ENCODE measurements around the gene LHX3. TPM values are rescaled to one million over a fixed set of nuclear protein-coding genes. Genes with fewer than 3 reads are reported as not detected.

The LHX3 gene
- total RNA-seq, 1 experiment from 2014 or later = 0.11 TPM

DNA sequence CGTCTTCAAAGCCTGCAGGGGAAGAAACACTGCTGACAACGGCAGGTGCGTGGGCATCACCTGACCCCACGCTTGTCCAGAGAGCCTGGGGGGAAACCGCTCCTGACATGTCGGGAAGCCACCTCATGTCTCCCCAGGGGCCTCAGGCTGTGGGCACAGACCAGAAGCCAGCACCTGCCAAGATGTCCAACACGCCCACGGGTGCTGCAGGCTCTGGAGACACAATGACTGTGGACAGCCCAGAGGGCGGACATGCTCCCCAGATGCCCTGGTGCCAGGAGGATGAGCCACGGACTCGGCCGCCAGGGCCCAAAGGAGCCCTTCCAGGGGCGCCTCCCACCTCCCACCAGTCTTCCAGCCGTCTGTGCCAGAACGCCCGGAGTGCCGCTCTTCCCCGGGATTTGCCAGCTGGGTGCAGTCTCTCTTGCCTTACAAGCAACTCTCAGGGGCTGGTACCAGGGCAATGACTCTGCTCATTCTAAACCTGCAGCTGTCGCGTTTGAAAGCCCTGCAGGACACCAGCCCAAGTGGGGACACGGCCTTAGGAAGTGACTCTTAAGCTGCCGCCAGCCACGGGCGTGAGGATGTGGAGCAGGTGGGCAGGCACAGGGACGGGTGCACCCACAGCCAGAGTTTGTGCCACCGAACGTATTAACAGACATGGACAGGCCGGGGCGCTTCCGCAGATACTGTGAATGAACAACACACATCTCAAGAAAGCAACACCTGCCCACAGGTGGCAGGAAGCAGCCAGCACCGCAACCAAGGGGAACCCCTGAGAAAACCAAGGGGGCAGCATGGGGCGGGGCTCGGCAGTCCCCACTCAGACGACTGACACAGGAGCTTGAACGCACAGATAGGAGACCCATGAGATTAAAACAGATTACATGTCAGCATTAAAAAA is 6.8 kb upstream of the LHX3 start:
- Histone ChIP-seq H3K36me3 (ENCODE audit: insufficient read depth, low read length, poor library complexity, severe bottlenecking) (peaks cover 37% of the 10 kb centered on the region), H3K4me1 (ENCODE audit: insufficient read depth, low read length, poor library complexity, severe bottlenecking) (no peaks in the 10 kb centered on the region), H3K4me3 (ENCODE audit: low read depth, low read length, poor library complexity, severe bottlenecking) (no peak overlapping the region), H3K9me3 (ENCODE audit: low read depth, low read length, poor library complexity, severe bottlenecking) (no peaks in the 10 kb centered on the region), H3K27me3 (replicated peaks; ENCODE audit: insufficient read depth, low read depth, low read length, poor library complexity) (no peaks in the 10 kb centered on the region), H3K27ac (ENCODE audit: low read depth, low read length, poor library complexity, severe bottlenecking) (no peak overlapping the region)
- ChIA-PET CTCF (no interaction called here), POLR2A (ENCODE audit: low non-redundant PET) (interaction anchor here (0.7 kb wide), 1 partner anchor 13 kb away, joined by 3 read pairs; no protein-coding TSS in a partner anchor)
- TF ChIP-seq, protein P1, sequence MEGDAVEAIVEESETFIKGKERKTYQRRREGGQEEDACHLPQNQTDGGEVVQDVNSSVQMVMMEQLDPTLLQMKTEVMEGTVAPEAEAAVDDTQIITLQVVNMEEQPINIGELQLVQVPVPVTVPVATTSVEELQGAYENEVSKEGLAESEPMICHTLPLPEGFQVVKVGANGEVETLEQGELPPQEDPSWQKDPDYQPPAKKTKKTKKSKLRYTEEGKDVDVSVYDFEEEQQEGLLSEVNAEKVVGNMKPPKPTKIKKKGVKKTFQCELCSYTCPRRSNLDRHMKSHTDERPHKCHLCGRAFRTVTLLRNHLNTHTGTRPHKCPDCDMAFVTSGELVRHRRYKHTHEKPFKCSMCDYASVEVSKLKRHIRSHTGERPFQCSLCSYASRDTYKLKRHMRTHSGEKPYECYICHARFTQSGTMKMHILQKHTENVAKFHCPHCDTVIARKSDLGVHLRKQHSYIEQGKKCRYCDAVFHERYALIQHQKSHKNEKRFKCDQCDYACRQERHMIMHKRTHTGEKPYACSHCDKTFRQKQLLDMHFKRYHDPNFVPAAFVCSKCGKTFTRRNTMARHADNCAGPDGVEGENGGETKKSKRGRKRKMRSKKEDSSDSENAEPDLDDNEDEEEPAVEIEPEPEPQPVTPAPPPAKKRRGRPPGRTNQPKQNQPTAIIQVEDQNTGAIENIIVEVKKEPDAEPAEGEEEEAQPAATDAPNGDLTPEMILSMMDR (conservative IDR thresholded peaks at IDR 0.05; ENCODE audit: low read depth, low read length) = no peak
- TF ChIP-seq EZH2 (IDR thresholded peaks at IDR 0.05; ENCODE audit: borderline replicate concordance, low read depth, low read length, poor library complexity, severe bottlenecking) = no peak
- intact Hi-C loops (cut with micrococcal nuclease; ENCODE audit: unreplicated experiment) = no loop called here
- no peak for DNase-seq (ENCODE audit: low spot score)
- no TSS peak for BruUV-seq (replicated peaks)

DNA sequence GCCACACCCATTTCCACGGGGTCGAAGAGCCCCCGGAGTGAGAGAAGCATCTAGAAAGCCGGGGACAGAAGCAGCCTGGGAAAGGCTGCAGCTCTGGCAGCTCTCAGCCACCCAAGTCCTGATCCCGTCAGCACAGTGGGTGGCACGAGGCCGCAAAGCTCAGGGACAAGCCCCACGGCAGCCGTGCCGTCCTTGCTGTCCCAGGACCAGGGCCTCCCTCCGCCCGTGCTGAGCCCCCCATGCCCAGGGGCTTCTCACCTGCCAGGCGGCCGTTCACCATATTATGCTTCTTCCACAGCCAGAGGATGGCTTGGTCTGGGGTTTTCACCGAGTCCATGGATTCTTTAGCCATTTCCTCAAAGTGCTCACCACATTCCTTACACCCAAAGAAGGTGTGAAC is 6.1 kb upstream of the LHX3 start:
- DNase-seq (ENCODE audit: low spot score) = no peak
- Histone ChIP-seq H3K9me3 (ENCODE audit: low read depth, low read length, poor library complexity, severe bottlenecking) (no peaks in the 10 kb centered on the region), H3K27ac (ENCODE audit: low read depth, low read length, poor library complexity, severe bottlenecking) (no peak overlapping the region), H3K4me3 (ENCODE audit: low read depth, low read length, poor library complexity, severe bottlenecking) (no peak overlapping the region), H3K36me3 (ENCODE audit: insufficient read depth, low read length, poor library complexity, severe bottlenecking) (peaks cover 32% of the 10 kb centered on the region), H3K27me3 (replicated peaks; ENCODE audit: insufficient read depth, low read depth, low read length, poor library complexity) (no peaks in the 10 kb centered on the region), H3K4me1 (ENCODE audit: insufficient read depth, low read length, poor library complexity, severe bottlenecking) (no peaks in the 10 kb centered on the region)
- intact Hi-C loops (cut with micrococcal nuclease; ENCODE audit: unreplicated experiment) = no loop called here
- TF ChIP-seq, protein P1 (conservative IDR thresholded peaks at IDR 0.05; ENCODE audit: low read depth, low read length) = no peak
- TF ChIP-seq EZH2 (IDR thresholded peaks at IDR 0.05; ENCODE audit: borderline replicate concordance, low read depth, low read length, poor library complexity, severe bottlenecking) = no peak
- no TSS peak for BruUV-seq (replicated peaks)
- ChIA-PET POLR2A (ENCODE audit: low non-redundant PET) (no interaction called here), CTCF (no interaction called here)

DNA sequence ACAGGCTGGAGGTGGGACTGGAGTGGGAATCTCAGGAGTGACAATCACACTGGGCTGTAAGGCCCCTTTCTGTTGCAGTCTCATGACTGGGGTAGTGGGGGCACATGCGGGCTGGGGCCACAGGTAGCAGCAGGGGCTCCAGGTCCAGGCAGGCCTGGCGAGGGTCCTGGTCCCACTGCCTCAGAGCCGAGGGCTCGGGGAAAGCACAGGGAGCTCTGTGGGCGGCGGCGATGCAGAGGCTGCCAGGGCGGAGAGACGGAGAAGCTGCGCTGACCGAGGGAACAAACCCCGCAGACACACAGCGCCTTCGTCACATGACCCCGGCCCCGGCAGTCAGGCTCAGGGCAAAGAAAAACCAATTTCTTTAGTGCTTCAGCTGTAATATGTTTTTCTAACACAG is 5.3 kb upstream of the LHX3 start:
- peaks cover 25% of the 10 kb centered on the region for H3K36me3 ChIP-seq (ENCODE audit: insufficient read depth, low read length, poor library complexity, severe bottlenecking)
- H3K4me1 ChIP-seq (ENCODE audit: insufficient read depth, low read length, poor library complexity, severe bottlenecking) = no peaks in the 10 kb centered on the region
- no peaks in the 10 kb centered on the region for H3K27me3 ChIP-seq (replicated peaks; ENCODE audit: insufficient read depth, low read depth, low read length, poor library complexity)
- TF ChIP-seq, protein P1 (conservative IDR thresholded peaks at IDR 0.05; ENCODE audit: low read depth, low read length) = no peak
- no peak for TF ChIP-seq EZH2 (IDR thresholded peaks at IDR 0.05; ENCODE audit: borderline replicate concordance, low read depth, low read length, poor library complexity, severe bottlenecking)
- intact Hi-C loops (cut with micrococcal nuclease; ENCODE audit: unreplicated experiment) = no loop called here
- ChIA-PET POLR2A (ENCODE audit: low non-redundant PET) (no interaction called here), CTCF (no interaction called here)
- H3K9me3 ChIP-seq (ENCODE audit: low read depth, low read length, poor library complexity, severe bottlenecking) = no peaks in the 10 kb centered on the region
- H3K4me3 ChIP-seq (ENCODE audit: low read depth, low read length, poor library complexity, severe bottlenecking) = no peak overlapping the region
- no peak overlapping the region for H3K27ac ChIP-seq (ENCODE audit: low read depth, low read length, poor library complexity, severe bottlenecking)
- BruUV-seq (replicated peaks) = no TSS peak
- no peak for DNase-seq (ENCODE audit: low spot score)

All from A673 (cell line).